D721Med (cell line): ENCODE measurements around the gene TNS1.

ENCODE experiments used
- DNase-seq: peaks from one replicate; pipeline ENCODE4 v3.0.0; 2011; ENCODE audit warnings: low spot score; ENCODE audit not compliant: insufficient read length
- FAIRE-seq: peaks from 2 replicates; lab custom pipeline; 2011; peaks lifted over from hg19 to GRCh38; lab: Jason Lieb, UNC
- CTCF ChIP-seq: IDR thresholded peaks from 2 replicates; pipeline ENCODE4 v1.5.1; 2012; ENCODE audit warnings: mild to moderate bottlenecking, control low read depth; ENCODE audit not compliant: insufficient read depth; ENCODE audit errors: missing control alignments

The TNS1 gene

GRCh38 chr2:217939220-217939619 is 63.6 kb downstream of the TNS1 start:
- FAIRE-seq: no peak

GRCh38 chr2:217938036-217938435 is 64.8 kb downstream of the TNS1 start:
- FAIRE-seq: no peak
- TF ChIP-seq CTCF: no peak
- no peak for DNase-seq

More at GRCh38 chr2:217939220-217939619, 63.6 kb downstream of the TNS1 start:
- DNase-seq: no peak
- no peak for TF ChIP-seq CTCF

GRCh38 chr2:217937446-217937845 is 65.3 kb downstream of the TNS1 start:
- FAIRE-seq (no peak), DNase-seq (no peak)
- no peak for TF ChIP-seq CTCF

GRCh38 chr2:217936952-217937351 is 65.8 kb downstream of the TNS1 start:
- no peak for TF ChIP-seq CTCF
- FAIRE-seq (no peak), DNase-seq (no peak)

- TF ChIP-seq CTCF: no peak
- DNase-seq (no peak), FAIRE-seq (no peak)
These were observed 66.7 kb downstream of the TNS1 start for GRCh38 chr2:217935901-217936684.

GRCh38 chr2:217935235-217935879 is 67.4 kb downstream of the TNS1 start:
- FAIRE-seq (no peak), DNase-seq (no peak)
- no peak for TF ChIP-seq CTCF
